ACC112 (cell line): ENCODE data around the gene ATP6V1G3.
"Not testable (repeated sequence)": the region's sequence is repeated elsewhere in the genome, so short reads cannot be mapped to it uniquely, and the experiment has no call there.

Experiments
- H2AFZ ChIP-seq: fragments of 200-600 bp; sonication (generic); one replicate; pipeline ENCODE4 v1.6.0; 2017; ENCODE audit warnings: antibody characterized with exemption, low read length; ENCODE audit not compliant: unreplicated experiment
- H3K27ac ChIP-seq: fragments of 200-600 bp; sonication (generic); 2 replicates; pipeline ENCODE4 v1.5.1; 2014; ENCODE audit warnings: low read depth, mild to moderate bottlenecking, antibody characterized with exemption, low read length, moderate library complexity
- H3K27me3 ChIP-seq: fragments of 200-600 bp; sonication (generic); 2 replicates; pipeline ENCODE4 v1.6.1; 2014; ENCODE audit warnings: mild to moderate bottlenecking, antibody characterized with exemption, low read length, moderate library complexity, mixed read lengths; ENCODE audit not compliant: insufficient read depth
- H3K36me3 ChIP-seq: fragments of 200-600 bp; sonication (generic); 2 replicates; pipeline ENCODE4 v1.6.1; 2016; ENCODE audit warnings: mild to moderate bottlenecking, antibody characterized with exemption, low read length, moderate library complexity, mixed read lengths; ENCODE audit not compliant: insufficient read depth
- H3K4me1 ChIP-seq: fragments of 200-600 bp; sonication (generic); one replicate; pipeline ENCODE4 v1.6.1; 2016; ENCODE audit warnings: low read length, mixed read lengths; ENCODE audit not compliant: insufficient read depth, unreplicated experiment, control insufficient read depth
- H3K4me3 ChIP-seq: fragments of 200-600 bp; sonication (generic); 2 replicates; pipeline ENCODE4 v1.5.1; 2014; ENCODE audit warnings: mild to moderate bottlenecking, low read depth, low read length
- H3K79me2 ChIP-seq: fragments of 200-600 bp; sonication (generic); one replicate; pipeline ENCODE4 v1.6.0; 2016; ENCODE audit warnings: low read length; ENCODE audit not compliant: control insufficient read depth, unreplicated experiment, insufficient read depth

Gene ATP6V1G3

DNA sequence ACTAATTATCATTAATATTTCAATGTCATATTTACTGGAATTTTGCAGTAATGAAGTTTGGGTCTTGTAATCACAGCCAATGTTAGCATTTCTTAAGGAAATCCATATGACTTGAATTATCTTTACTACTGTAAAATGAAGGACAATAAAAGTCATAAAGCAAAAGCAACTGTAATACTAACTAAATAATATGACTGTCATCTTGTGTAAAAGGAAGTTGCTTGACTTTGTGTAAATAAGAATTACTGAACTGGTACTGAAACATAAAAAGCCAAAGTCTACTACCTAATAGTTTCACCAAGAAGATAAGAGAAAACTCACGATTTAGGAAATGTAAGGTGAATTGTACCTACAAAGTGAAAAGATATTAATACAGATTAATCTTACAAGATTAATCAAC, 57.5 kb downstream of the ATP6V1G3 start:
- H3K27ac ChIP-seq, result no peak overlapping the region
- peaks cover 14% of the 10 kb centered on the region for H3K4me1 ChIP-seq
- H3K79me2 ChIP-seq, result no peaks in the 10 kb centered on the region
- H3K36me3 ChIP-seq, result no peaks in the 10 kb centered on the region
- H2AFZ ChIP-seq, result no peak overlapping the region
- no peaks in the 10 kb centered on the region for H3K27me3 ChIP-seq
- no peak overlapping the region for H3K4me3 ChIP-seq

DNA sequence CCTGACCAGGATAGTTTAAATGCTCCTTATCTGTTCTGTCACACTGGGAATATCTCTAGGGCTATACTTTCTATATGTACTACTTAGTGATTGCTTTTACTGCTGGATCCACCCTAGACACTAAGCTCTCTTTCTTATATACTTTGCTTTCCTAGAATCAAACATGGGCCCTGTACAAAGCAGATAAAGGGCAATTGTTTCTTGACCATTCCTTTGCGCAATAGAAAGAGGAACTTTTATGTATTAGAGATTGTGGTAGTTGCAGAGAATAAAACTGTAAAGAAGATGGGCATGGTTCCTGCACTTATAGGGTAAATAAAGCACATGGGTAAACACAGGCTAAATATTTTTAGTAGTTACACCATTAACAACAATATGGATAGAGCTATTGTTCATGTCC, 58.8 kb downstream of the ATP6V1G3 start:
- H2AFZ ChIP-seq, result no peak overlapping the region
- no peak overlapping the region for H3K27ac ChIP-seq
- no peaks in the 10 kb centered on the region for H3K79me2 ChIP-seq
- no peaks in the 10 kb centered on the region for H3K36me3 ChIP-seq
- no peaks in the 10 kb centered on the region for H3K27me3 ChIP-seq
- peaks cover 3% of the 10 kb centered on the region for H3K4me1 ChIP-seq
- H3K4me3 ChIP-seq, result no peak overlapping the region

DNA sequence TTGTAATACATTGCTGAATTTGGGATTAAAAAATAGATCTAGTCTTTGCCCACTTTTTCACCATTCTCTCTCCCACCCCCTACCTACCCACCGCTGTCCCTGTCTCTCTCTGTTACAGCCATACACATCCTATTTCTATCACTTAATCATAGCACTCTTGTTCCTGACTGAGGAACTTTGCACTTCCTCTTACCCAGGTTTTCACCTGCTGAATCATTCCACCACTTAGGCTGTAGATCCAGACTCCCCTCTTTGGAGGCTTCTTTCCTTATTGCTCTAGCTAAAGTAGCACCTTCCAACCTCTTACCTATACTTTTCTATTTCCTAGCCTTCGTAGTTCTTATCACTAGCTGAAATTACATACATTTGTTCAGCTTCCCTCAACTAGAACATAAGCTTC, 59.6 kb downstream of the ATP6V1G3 start:
- Histone ChIP-seq H3K27me3 (no peaks in the 10 kb centered on the region), H3K4me1 (no peaks in the 10 kb centered on the region)

DNA sequence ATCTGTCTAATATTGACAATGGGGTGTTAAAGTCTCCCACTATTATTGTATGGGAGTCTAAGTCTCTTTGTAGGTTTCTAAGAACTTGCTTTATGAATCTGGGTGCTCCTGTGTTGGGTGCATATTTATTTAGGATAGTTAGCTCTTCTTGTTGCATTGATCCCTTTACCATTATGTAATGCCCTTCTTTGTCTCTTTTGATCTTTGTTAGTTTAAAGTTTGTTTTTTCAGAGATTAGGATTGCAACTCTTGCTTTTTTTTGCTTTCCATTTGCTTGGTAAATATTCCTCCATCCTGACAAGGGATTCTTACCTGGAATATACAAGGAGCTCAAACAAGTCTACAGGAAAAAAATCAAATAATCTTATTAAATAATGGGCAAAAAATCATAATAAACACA, 63.1 kb downstream of the ATP6V1G3 start:
- not testable (repeated sequence) for H3K4me3 ChIP-seq, H3K27ac ChIP-seq, H2AFZ ChIP-seq, H3K4me1 ChIP-seq, H3K79me2 ChIP-seq, H3K27me3 ChIP-seq, H3K36me3 ChIP-seq

More for the DNA sequence above, 59.6 kb downstream of the ATP6V1G3 start:
- H3K79me2 ChIP-seq, result no peaks in the 10 kb centered on the region
- no peak overlapping the region for H3K4me3 ChIP-seq
- H3K36me3 ChIP-seq, result no peaks in the 10 kb centered on the region
- no peak overlapping the region for H3K27ac ChIP-seq
- no peak overlapping the region for H2AFZ ChIP-seq
